Activated T-helper 17 cell treated with anti-CD3 and anti-CD28 coated beads, Interleukin-2, amount 50 U/mL, for 72 hours (primary cell): Measurements from ENCODE around the gene PITPNC1. TPM values are rescaled to one million over a fixed set of nuclear protein-coding genes. Genes with fewer than 3 reads are reported as not detected.
"Not testable (repeated sequence)": the region's sequence is repeated elsewhere in the genome, so short reads cannot be mapped to it uniquely, and the experiment has no call there.

ENCODE experiments used
- ATAC-seq: fragments of 150-1000 bp; cut with Tn5 transposase; replicated peaks from 2 replicates; pipeline ENCODE4 v1.10.0; 2021; ENCODE audit warnings: mild to moderate bottlenecking, moderate library complexity
- H3K27ac Mint-ChIP-seq: one replicate; pipeline ENCODE4 v1.8.0; 2022; ENCODE audit warnings: mixed read lengths
- H3K27me3 Mint-ChIP-seq: one replicate; pipeline ENCODE4 v1.8.0; 2022; ENCODE audit warnings: mixed read lengths
- H3K36me3 Mint-ChIP-seq: one replicate; pipeline ENCODE4 v1.8.0; 2022; ENCODE audit warnings: low read depth, mild to moderate bottlenecking, mixed read lengths
- H3K4me1 Mint-ChIP-seq: one replicate; pipeline ENCODE4 v1.8.0; 2022; ENCODE audit warnings: mixed read lengths
- H3K4me3 Mint-ChIP-seq: one replicate; pipeline ENCODE4 v1.8.0; 2022; ENCODE audit warnings: mild to moderate bottlenecking, mixed read lengths
- H3K9me3 Mint-ChIP-seq: one replicate; pipeline ENCODE4 v1.8.0; 2022; ENCODE audit warnings: mixed read lengths
- total RNA-seq, 2 donors: library from RNA; stranded (reverse); gene quantifications; one replicate each; pipeline ENCODE4 v1.2.3, GENCODE V29; 2022

The PITPNC1 gene
- total RNA-seq, 2 donors from 2014 or later = 43.0 to 45.4 TPM

- H3K36me3 Mint-ChIP-seq, H3K27me3 Mint-ChIP-seq, H3K9me3 Mint-ChIP-seq: not testable (repeated sequence)
- peak overlapping the region; percentile 57 for H3K4me3 Mint-ChIP-seq
- peak; percentile 51 for ATAC-seq
- peak overlapping the region; percentile 73 for H3K27ac Mint-ChIP-seq
- peaks cover 39% of the 10 kb centered on the region for H3K4me1 Mint-ChIP-seq
Measured at GRCh38 chr17:67422296-67422695, 45.2 kb downstream of the PITPNC1 start.

GRCh38 chr17:67422897-67423296, 45.8 kb downstream of the PITPNC1 start:
- peak overlapping the region; percentile 73 for H3K27ac Mint-ChIP-seq
- peaks cover 5% of the 10 kb centered on the region for H3K36me3 Mint-ChIP-seq
- no peaks in the 10 kb centered on the region for H3K9me3 Mint-ChIP-seq
- H3K4me1 Mint-ChIP-seq = peaks cover 39% of the 10 kb centered on the region
- ATAC-seq = no peak
- H3K27me3 Mint-ChIP-seq = no peaks in the 10 kb centered on the region
- peak overlapping the region; percentile 57 for H3K4me3 Mint-ChIP-seq

- ATAC-seq = no peak
- Mint-ChIP-seq H3K36me3 (peaks cover 5% of the 10 kb centered on the region), H3K9me3 (no peaks in the 10 kb centered on the region), H3K4me1 (peaks cover 28% of the 10 kb centered on the region), H3K27ac (peak overlapping the region; percentile 81), H3K4me3 (no peak overlapping the region), H3K27me3 (no peaks in the 10 kb centered on the region)
Measured at GRCh38 chr17:67425571-67426160, 48.6 kb downstream of the PITPNC1 start.

- no peak overlapping the region for H3K27ac Mint-ChIP-seq
Measured at GRCh38 chr17:67427424-67427823, 50.3 kb downstream of the PITPNC1 start.

DNA sequence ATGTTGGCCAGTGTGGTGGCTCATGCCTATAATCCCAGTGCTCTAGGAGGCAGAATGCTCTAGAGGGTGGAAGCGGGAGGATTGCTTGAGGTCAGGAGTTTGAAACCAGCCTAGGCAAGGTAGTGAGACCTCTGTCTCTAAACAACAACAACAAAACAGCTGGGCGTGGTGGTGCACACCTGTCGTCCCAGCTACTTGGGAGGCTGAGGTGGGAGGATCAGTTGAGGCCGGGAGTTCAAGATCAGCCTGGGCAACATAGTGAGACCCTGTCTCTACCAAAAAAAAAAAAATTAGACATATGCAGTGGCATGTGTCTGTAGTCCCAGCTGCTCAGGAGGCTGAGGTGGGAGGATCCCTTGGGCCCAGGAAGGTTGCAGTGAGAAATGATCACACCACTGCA, 53.4 kb downstream of the PITPNC1 start:
- H3K27me3 Mint-ChIP-seq, ATAC-seq, H3K36me3 Mint-ChIP-seq, H3K9me3 Mint-ChIP-seq: not testable (repeated sequence)
- Mint-ChIP-seq H3K4me1 (peaks cover 37% of the 10 kb centered on the region), H3K4me3 (peak overlapping the region; percentile 15), H3K27ac (peak overlapping the region; percentile 52)

More at GRCh38 chr17:67427424-67427823, 50.3 kb downstream of the PITPNC1 start:
- Mint-ChIP-seq H3K4me1 (peaks cover 36% of the 10 kb centered on the region), H3K9me3 (no peaks in the 10 kb centered on the region), H3K4me3 (no peak overlapping the region), H3K27me3 (no peaks in the 10 kb centered on the region), H3K36me3 (peaks cover 11% of the 10 kb centered on the region)
- no peak for ATAC-seq

DNA sequence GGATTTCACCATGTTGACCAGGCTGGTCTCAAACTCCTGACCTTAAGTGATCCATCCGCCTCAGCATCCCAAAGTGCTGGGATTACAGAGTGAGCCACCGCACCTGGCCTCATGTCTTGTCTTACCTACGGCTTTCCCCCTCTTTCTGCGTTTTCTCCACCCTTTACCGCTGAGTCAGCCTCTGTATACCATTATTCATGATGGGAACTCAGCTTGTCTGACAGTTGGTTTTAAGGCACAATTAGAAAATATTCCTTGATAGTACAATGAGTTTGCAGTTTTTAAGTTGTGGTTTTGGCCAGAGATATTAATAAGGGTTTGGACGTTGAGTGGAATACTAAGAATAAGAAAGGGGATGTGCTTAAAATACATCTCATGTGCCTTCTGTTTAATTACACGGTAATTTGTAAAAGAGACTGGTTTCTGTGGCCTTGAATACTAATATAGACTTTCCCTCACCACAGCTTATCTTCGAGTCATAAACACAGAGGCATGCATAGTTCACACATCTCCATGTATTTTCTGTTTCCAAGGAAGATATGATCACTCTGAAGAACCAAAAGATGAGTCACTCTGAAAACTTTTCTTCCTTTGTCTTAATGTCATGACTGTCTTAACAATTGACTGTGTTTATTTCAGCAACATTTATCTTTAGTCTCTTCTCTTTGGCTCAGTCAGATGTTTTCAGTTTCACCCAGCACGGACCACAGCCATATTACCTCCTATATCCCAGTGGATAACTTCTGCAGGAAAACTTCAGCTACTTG, 54.4 kb downstream of the PITPNC1 start:
- peak; percentile 87 for ATAC-seq
- H3K27ac Mint-ChIP-seq = peak overlapping the region; percentile 91
- H3K9me3 Mint-ChIP-seq = no peaks in the 10 kb centered on the region
- peaks cover 6% of the 10 kb centered on the region for H3K36me3 Mint-ChIP-seq
- peaks cover 37% of the 10 kb centered on the region for H3K4me1 Mint-ChIP-seq
- no peaks in the 10 kb centered on the region for H3K27me3 Mint-ChIP-seq
- H3K4me3 Mint-ChIP-seq = peak overlapping the region; percentile 65

DNA sequence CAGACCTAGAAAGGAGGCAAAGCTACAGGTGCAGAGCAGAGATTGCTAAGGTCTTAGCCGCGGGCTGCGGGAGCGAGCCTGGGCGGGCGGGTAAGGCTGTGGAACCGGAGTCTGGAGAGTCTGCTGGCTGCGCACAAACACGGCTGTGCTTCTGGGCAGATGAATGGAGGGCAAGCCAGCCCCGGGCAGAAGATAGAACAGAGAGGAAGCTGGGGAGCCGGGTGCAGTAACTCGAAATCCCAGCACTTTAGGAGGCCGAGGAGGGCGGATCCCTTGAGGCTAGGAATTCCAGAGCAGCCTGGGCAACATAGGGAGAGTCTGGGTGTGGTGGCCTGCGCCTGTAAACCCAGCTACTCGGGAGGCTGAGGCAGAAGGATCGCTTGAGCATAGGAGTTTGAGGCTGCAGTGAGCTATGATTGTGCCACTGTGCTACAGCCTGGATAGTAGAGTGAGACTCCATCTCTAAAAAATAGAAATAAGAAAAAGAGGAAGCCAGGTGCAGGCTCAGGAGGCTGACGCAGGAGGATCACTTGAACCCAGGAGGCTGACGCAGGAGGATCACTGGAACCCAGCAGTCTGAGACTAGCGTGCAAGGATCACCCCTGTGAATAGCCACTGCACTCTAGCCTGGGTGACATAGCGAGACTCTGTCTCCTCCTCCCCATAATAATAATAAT, 56.3 kb downstream of the PITPNC1 start:
- Mint-ChIP-seq H3K4me3 (peak overlapping the region; percentile 65), H3K9me3 (no peaks in the 10 kb centered on the region), H3K27ac (peak overlapping the region; percentile 91), H3K36me3 (peaks cover 6% of the 10 kb centered on the region), H3K27me3 (no peaks in the 10 kb centered on the region), H3K4me1 (peaks cover 42% of the 10 kb centered on the region)
- no peak for ATAC-seq

- peak; percentile 69 for ATAC-seq
- Mint-ChIP-seq H3K27me3 (no peaks in the 10 kb centered on the region), H3K4me3 (peak overlapping the region; percentile 65), H3K36me3 (peaks cover 6% of the 10 kb centered on the region), H3K4me1 (peaks cover 42% of the 10 kb centered on the region), H3K27ac (peak overlapping the region; percentile 91), H3K9me3 (no peaks in the 10 kb centered on the region)
Measured at GRCh38 chr17:67434061-67434525, 57.0 kb downstream of the PITPNC1 start.

DNA sequence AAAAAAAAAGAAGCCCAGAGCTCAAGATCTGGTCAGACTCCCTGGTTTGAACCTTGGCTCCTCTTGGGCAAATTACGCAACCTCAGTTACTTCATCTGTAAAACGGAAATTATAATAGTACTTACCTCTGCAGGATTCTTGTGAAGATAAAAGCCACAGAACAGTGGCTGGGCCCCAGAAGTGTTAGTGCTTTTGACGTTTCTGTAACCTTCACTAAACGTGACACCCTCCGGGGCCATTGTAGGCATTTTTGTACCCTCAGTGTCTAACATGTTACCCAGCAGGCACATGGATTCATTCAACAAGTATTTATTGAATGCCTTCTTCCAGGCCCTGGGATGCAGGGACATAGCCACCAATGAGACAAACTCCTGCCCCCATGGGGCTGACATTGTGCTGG, 58.0 kb downstream of the PITPNC1 start:
- Mint-ChIP-seq H3K27me3 (no peaks in the 10 kb centered on the region), H3K9me3 (no peaks in the 10 kb centered on the region), H3K27ac (peak overlapping the region; percentile 91), H3K4me3 (peak overlapping the region; percentile 65), H3K4me1 (peaks cover 47% of the 10 kb centered on the region), H3K36me3 (peaks cover 6% of the 10 kb centered on the region)
- ATAC-seq = peak; percentile 11

DNA sequence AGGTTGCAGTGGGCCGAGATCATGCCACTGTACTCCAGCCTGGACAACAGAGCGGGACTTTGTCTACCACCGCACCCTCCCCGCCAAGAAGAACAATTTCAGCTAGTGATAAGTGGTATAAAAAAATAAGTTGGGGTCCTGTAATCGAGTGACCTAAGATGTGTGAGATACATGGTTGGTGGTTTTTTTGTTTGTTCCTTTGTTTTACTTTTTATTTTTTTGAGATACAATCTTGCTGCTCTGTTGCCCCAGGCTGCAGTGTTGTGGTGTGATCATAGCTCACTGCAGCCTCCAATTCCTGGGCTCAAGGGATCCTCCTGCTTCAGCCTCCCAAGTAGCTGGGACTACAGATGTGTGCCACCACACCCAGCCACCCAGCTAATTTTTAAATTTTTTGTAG, 58.7 kb downstream of the PITPNC1 start:
- Mint-ChIP-seq H3K9me3 (no peaks in the 10 kb centered on the region), H3K36me3 (peaks cover 6% of the 10 kb centered on the region), H3K4me3 (peak overlapping the region; percentile 65), H3K27me3 (no peaks in the 10 kb centered on the region), H3K4me1 (peaks cover 47% of the 10 kb centered on the region), H3K27ac (peak overlapping the region; percentile 51)
- no peak for ATAC-seq

DNA sequence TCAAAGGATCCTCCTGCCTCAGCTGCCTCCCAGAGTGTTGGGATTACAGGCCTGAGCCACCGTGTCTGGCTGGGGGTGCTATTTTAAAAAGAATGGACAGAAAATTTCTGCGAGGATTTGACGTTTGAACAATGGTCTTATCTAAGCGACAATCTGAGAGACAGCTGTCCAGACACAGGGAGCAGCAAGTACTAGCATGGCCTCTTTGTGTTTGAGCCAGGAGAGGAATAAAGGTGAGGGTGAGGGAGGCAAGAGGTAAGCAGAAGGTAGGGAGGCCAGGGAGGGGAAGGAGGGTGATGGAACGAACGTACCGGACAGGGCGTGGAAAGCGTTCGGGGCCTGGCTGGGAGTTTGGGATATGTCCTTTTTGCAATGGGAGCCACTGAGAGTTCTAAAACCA, 59.2 kb downstream of the PITPNC1 start:
- H3K27ac Mint-ChIP-seq = peak overlapping the region; percentile 51
- H3K4me3 Mint-ChIP-seq = peak overlapping the region; percentile 65

GRCh38 chr17:67438667-67439066, 61.6 kb downstream of the PITPNC1 start:
- H3K4me1 Mint-ChIP-seq = peaks cover 36% of the 10 kb centered on the region
- no peaks in the 10 kb centered on the region for H3K27me3 Mint-ChIP-seq
- peak overlapping the region; percentile 56 for H3K27ac Mint-ChIP-seq
- no peaks in the 10 kb centered on the region for H3K9me3 Mint-ChIP-seq
- H3K4me3 Mint-ChIP-seq = peak overlapping the region; percentile 11
- no peak for ATAC-seq
- no peaks in the 10 kb centered on the region for H3K36me3 Mint-ChIP-seq

More for the DNA sequence above, 59.2 kb downstream of the PITPNC1 start:
- no peaks in the 10 kb centered on the region for H3K27me3 Mint-ChIP-seq
- H3K4me1 Mint-ChIP-seq = peaks cover 45% of the 10 kb centered on the region
- no peaks in the 10 kb centered on the region for H3K9me3 Mint-ChIP-seq
- H3K36me3 Mint-ChIP-seq = peaks cover 5% of the 10 kb centered on the region
- ATAC-seq = no peak

- Mint-ChIP-seq H3K27me3 (no peaks in the 10 kb centered on the region), H3K27ac (peak overlapping the region; percentile 94), H3K36me3 (no peaks in the 10 kb centered on the region), H3K9me3 (no peaks in the 10 kb centered on the region), H3K4me3 (peak overlapping the region; percentile 88), H3K4me1 (peaks cover 37% of the 10 kb centered on the region)
- ATAC-seq = no peak
Measured at GRCh38 chr17:67439269-67439668, 62.2 kb downstream of the PITPNC1 start.

DNA sequence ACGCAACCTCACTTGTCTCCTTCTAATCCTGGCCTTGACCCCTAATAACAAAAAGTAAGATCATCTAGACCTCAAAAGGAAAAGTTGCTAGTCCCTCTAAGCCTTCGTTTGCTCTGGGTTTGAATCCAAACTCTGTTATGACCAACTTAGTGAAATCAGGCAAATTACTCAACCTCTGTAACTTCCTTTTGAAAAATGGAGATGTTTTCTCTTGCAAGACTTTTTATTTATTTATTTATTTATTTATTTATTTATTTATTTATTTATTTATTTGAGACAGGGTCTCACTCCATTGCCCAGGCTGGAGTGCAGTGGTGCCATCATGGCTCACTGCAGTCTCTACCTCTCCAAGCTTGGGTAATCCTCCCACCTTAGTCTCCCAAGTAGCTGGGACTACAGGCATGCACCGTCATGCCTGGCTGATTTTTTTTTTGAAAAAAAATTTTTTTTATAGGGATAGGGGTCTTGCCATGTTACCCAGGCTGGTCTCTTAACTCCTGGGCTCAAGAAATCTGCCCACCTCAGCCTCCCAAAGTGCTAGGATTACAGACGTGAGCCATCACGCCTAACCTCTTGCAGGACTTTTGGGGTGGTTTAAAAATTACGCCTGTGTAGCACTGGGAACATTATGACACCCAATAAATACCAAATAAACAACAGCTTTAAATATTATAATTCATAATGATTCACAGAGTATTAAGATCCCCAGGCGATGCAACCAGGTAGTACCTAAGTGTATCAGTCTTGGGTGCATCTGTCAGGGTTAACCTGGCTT, 63.4 kb downstream of the PITPNC1 start:
- H3K9me3 Mint-ChIP-seq = no peaks in the 10 kb centered on the region
- no peaks in the 10 kb centered on the region for H3K27me3 Mint-ChIP-seq
- peak overlapping the region; percentile 94 for H3K27ac Mint-ChIP-seq
- ATAC-seq = peak; percentile 6
- H3K4me1 Mint-ChIP-seq = peaks cover 41% of the 10 kb centered on the region
- peak overlapping the region; percentile 88 for H3K4me3 Mint-ChIP-seq
- no peaks in the 10 kb centered on the region for H3K36me3 Mint-ChIP-seq
